SK-N-SH (cell line): ENCODE data around the gene ISLR. TPM values are rescaled to one million over a fixed set of nuclear protein-coding genes. Genes with fewer than 3 reads are reported as not detected.

ENCODE experiments used
- CTCF ChIA-PET: fragments of 300-600, 350-600 bp; formaldehyde crosslinking; extraction: SDS; loops from one replicate; lab custom pipeline; 2021; lab: Yijun Ruan, JAX
- POLR2A ChIA-PET: fragments of 350-600 bp; sonication (Branson Sonifier 250); formaldehyde crosslinking; extraction: SDS; loops from one replicate; lab custom pipeline; 2020; ENCODE audit warnings: antibody characterized with exemption, inconsistent platforms; lab: Yijun Ruan, JAX
- DNase-seq: peaks from one replicate; pipeline ENCODE4 v3.0.0; 2012
- H2AFZ ChIP-seq: fragments of 200-600 bp; sonication (generic); 2 replicates; pipeline ENCODE4 v1.8.1; 2016; ENCODE audit warnings: antibody characterized with exemption, mild to moderate bottlenecking, low read depth
- H3F3A ChIP-seq: fragments of 200-600 bp; sonication (generic); replicated peaks from 2 replicates; pipeline ENCODE3; 2016; ENCODE audit warnings: antibody characterized with exemption, mild to moderate bottlenecking; ENCODE audit not compliant: insufficient read depth
- H3K27ac ChIP-seq, 2 experiments: fragments of 200-500 bp in 1 of 2; fragments of 200-600 bp in 1 of 2; sonication (Bioruptor generic) in 1 of 2; sonication (generic), shearing (Covaris generic) in 1 of 2; 2 replicates each; pipeline versions ENCODE4 v1.5.1 to v1.6.1; 2014 to 2016; ENCODE audit warnings: low read depth in 2 of 2, inconsistent platforms in 1 of 2, low read length in 1 of 2, mild to moderate bottlenecking in 1 of 2, mixed read lengths in 1 of 2
- H3K27me3 ChIP-seq: fragments of 200-600 bp; sonication (generic), shearing (Covaris generic); 2 replicates; pipeline ENCODE4 v1.6.1; 2016; ENCODE audit warnings: mixed run types; ENCODE audit not compliant: insufficient read depth
- H3K36me3 ChIP-seq, 2 experiments: fragments of 200-500 bp in 1 of 2; fragments of 200-600 bp in 1 of 2; sonication (Bioruptor generic) in 1 of 2; sonication (generic) in 1 of 2; replicated peaks in 1 of 2; 2 replicates each; pipeline versions ENCODE3 to v1.5.1; 2014 to 2016; ENCODE audit warnings: low read length in 1 of 2, mild to moderate bottlenecking in 1 of 2; ENCODE audit not compliant: insufficient read depth in 2 of 2, control insufficient read depth in 1 of 2
- H3K4me1 ChIP-seq, 2 experiments: fragments of 200-500 bp in 1 of 2; fragments of 200-600 bp in 1 of 2; sonication (Bioruptor generic) in 1 of 2; sonication (generic), shearing (Covaris generic) in 1 of 2; 2 replicates each; pipeline versions ENCODE4 v1.5.1 to v1.6.1; 2014 to 2016; ENCODE audit warnings: low read depth in 1 of 2, low read length in 1 of 2, mixed run types in 1 of 2; ENCODE audit not compliant: insufficient read depth in 2 of 2, control insufficient read depth in 1 of 2
- H3K4me2 ChIP-seq: fragments of 200-600 bp; sonication (generic), shearing (Covaris generic); 2 replicates; pipeline ENCODE4 v1.6.1; 2017; ENCODE audit warnings: mixed run types
- H3K4me3 ChIP-seq, 2 experiments: fragments of 200-500 bp in 1 of 2; fragments of 200-600 bp in 1 of 2; sonication (Bioruptor generic) in 1 of 2; sonication (generic), shearing (Covaris generic) in 1 of 2; 2 replicates each; pipeline versions ENCODE4 v1.5.1 to v1.8.1; 2014 to 2016; ENCODE audit warnings: low read depth in 2 of 2, inconsistent platforms in 1 of 2, low read length in 1 of 2, mild to moderate bottlenecking in 1 of 2, mixed read lengths in 1 of 2, moderate library complexity in 1 of 2
- H3K79me2 ChIP-seq: fragments of 200-600 bp; sonication (generic); 2 replicates; pipeline ENCODE4 v1.8.1; 2017; ENCODE audit warnings: mild to moderate bottlenecking; ENCODE audit not compliant: insufficient read depth
- H3K9ac ChIP-seq: fragments of 200-600 bp; sonication (generic); 2 replicates; pipeline ENCODE4 v1.6.1; 2017; ENCODE audit warnings: mixed run types
- H3K9me2 ChIP-seq: fragments of 200-600 bp; sonication (generic); 2 replicates; pipeline ENCODE4 v1.6.1; 2017; ENCODE audit warnings: mixed run types
- H3K9me3 ChIP-seq: fragments of 200-600 bp; sonication (generic); 2 replicates; pipeline ENCODE4 v1.6.1; 2017; ENCODE audit warnings: mixed run types, mild to moderate bottlenecking, moderate library complexity
- H4K20me1 ChIP-seq: fragments of 200-600 bp; sonication (generic); 2 replicates; pipeline ENCODE4 v1.6.1; 2017; ENCODE audit warnings: mild to moderate bottlenecking, mixed run types; ENCODE audit not compliant: insufficient read depth
- CHD2 ChIP-seq: fragments of 150-350 bp; IDR thresholded peaks from 2 replicates; pipeline ENCODE4 v1.6.1; 2018; ENCODE audit warnings: low read length; ENCODE audit not compliant: partially characterized antibody
- ELF1 ChIP-seq: IDR thresholded peaks from 2 replicates; pipeline ENCODE4 v1.4.0; 2012
- EP300 ChIP-seq, 2 experiments: IDR thresholded peaks; 2 replicates each; pipeline versions ENCODE4 v1.4.0 to v1.6.1; 2012; ENCODE audit warnings: borderline replicate concordance in 1 of 2, low read depth in 1 of 2, low read length in 1 of 2
- EZH2phosphoT487 ChIP-seq: fragments of 200-600 bp; sonication (generic); IDR thresholded peaks from 2 replicates; pipeline ENCODE4 v1.6.1; 2017; ENCODE audit warnings: low read depth, mixed run types, mild to moderate bottlenecking, antibody characterized with exemption, moderate library complexity, borderline replicate concordance
- FOSL2 ChIP-seq: IDR thresholded peaks from 2 replicates; pipeline ENCODE4 v1.4.0; 2012; ENCODE audit warnings: low read depth, mild to moderate bottlenecking, moderate library complexity, borderline replicate concordance
- GABPA ChIP-seq: IDR thresholded peaks from 2 replicates; pipeline ENCODE4 v1.4.0; 2012; ENCODE audit warnings: low read depth, mild to moderate bottlenecking
- MEF2A ChIP-seq: IDR thresholded peaks from 2 replicates; pipeline ENCODE4 v1.4.0; 2012; ENCODE audit warnings: low read depth, borderline replicate concordance
- MXI1 ChIP-seq: IDR thresholded peaks from 2 replicates; pipeline ENCODE4 v1.6.1; 2012; ENCODE audit warnings: mild to moderate bottlenecking, low read depth, low read length, improper control_type of control experiment
- NFIC ChIP-seq: IDR thresholded peaks from 2 replicates; pipeline ENCODE4 v1.4.0; 2012; ENCODE audit warnings: borderline replicate concordance
- NRF1 ChIP-seq: IDR thresholded peaks from 2 replicates; pipeline ENCODE4 v1.6.1; 2012; ENCODE audit warnings: low read depth, mild to moderate bottlenecking, low read length
- POLR2AphosphoS5 ChIP-seq: IDR thresholded peaks from 2 replicates; pipeline ENCODE4 v1.6.1; 2012; ENCODE audit warnings: low read depth, low read length
- RAD21 ChIP-seq: IDR thresholded peaks from 2 replicates; pipeline ENCODE4 v1.6.1; 2012; ENCODE audit warnings: mild to moderate bottlenecking, low read length
- RCOR1 ChIP-seq: fragments of 150-350 bp; IDR thresholded peaks from 2 replicates; pipeline ENCODE4 v1.6.1; 2017; ENCODE audit warnings: antibody characterized with exemption, low read length
- RFX5 ChIP-seq: IDR thresholded peaks from 2 replicates; pipeline ENCODE4 v1.6.1; 2012; ENCODE audit warnings: mild to moderate bottlenecking, improper control_type of control experiment, low read length
- RXRA ChIP-seq: IDR thresholded peaks from 2 replicates; pipeline ENCODE4 v1.4.0; 2012; ENCODE audit warnings: low read depth, mild to moderate bottlenecking, borderline replicate concordance
- SIN3A ChIP-seq: IDR thresholded peaks from 2 replicates; pipeline ENCODE4 v1.6.1; 2012; ENCODE audit warnings: low read depth, mild to moderate bottlenecking, low read length, moderate library complexity, borderline replicate concordance
- SMC3 ChIP-seq: IDR thresholded peaks from 2 replicates; pipeline ENCODE4 v1.6.1; 2012; ENCODE audit warnings: low read depth, low read length, improper control_type of control experiment
- TEAD4 ChIP-seq: IDR thresholded peaks from 2 replicates; pipeline ENCODE4 v1.4.0; 2012; ENCODE audit warnings: mild to moderate bottlenecking, borderline replicate concordance; ENCODE audit not compliant: insufficient read depth
- YY1 ChIP-seq: IDR thresholded peaks from 2 replicates; pipeline ENCODE4 v1.4.0; 2012; ENCODE audit warnings: low read depth, mild to moderate bottlenecking
- WGBS: methylation state at CpG from one replicate; pipeline ENCODE4 v1.1.6; 2017; ENCODE audit warnings: low lambda C conversion rate; 5-methylcytosine and 5-hydroxymethylcytosine counted together
- polyA plus RNA-seq, 3 experiments: library from polyadenylated mRNA; depleted of rRNA; stranded (reverse); fragments of >200 nt; gene quantifications; 2 replicates each; pipeline ENCODE4 v1.2.3, GENCODE V29; 2012
- TF ChIP-seq, protein P1 (sequence below): fragments of 200-600 bp; sonication (generic); IDR thresholded peaks from 2 replicates; pipeline ENCODE4 v1.6.1; 2017; ENCODE audit warnings: antibody characterized with exemption, mild to moderate bottlenecking, moderate library complexity
- TF ChIP-seq, protein P2 (sequence below): IDR thresholded peaks from 2 replicates; pipeline ENCODE4 v1.4.0; 2012; ENCODE audit warnings: low read depth
- TF ChIP-seq, protein P3 (sequence below): IDR thresholded peaks from 2 replicates; pipeline ENCODE4 v1.6.1; 2012; ENCODE audit warnings: mild to moderate bottlenecking, low read depth, low read length, moderate library complexity
- TF ChIP-seq, protein P4 (sequence below): fragments of 150-350 bp; IDR thresholded peaks from 2 replicates; pipeline ENCODE4 v1.6.1; 2017; ENCODE audit warnings: antibody characterized with exemption, low read length, low read depth, borderline replicate concordance
- TF ChIP-seq, protein P5 (sequence below): IDR thresholded peaks from 2 replicates; pipeline ENCODE4; 2012
- TF ChIP-seq, protein P6 (sequence below): fragments of 150-350 bp; IDR thresholded peaks from 2 replicates; pipeline ENCODE4 v1.6.1; 2016; ENCODE audit warnings: mild to moderate bottlenecking, low read depth, low read length

ISLR gene
- polyA plus RNA-seq, 1 of the 3 experiments (the other 2 are of a cell fraction): 7.3 TPM

DNA sequence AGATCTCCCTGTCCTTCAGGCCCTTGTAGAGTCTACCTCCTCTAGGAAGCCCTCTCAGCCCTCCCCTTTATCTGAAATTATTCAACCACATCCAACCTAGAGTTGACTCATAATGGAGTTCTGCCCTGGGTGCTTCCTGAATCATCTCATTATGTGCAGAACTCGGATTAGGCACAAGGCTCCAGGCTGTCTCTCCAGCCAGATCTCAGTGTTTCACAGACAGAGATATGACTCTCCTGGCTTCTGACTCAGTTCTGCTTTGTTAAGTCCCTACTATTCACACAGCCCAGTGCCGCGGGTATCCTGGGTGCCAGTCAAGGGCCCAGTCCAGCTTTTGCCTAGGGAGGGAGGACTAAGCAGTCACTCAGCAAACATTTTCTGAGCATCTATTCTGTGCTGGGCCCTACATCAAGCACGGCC lies 19.8 kb downstream of the ISLR start:
- Histone ChIP-seq H3K9ac (peak overlapping the region; percentile 57; the same call in 1 of the 2 replicates), H3K9me2 (no peaks in the 10 kb centered on the region), H2AFZ (no peak overlapping the region), H3K79me2 (no peaks in the 10 kb centered on the region), H3K36me3 (peaks cover 0 to 34% of the 10 kb centered on the region in 2 experiments), H3K27ac (peak overlapping the region; percentile 78 to 89), H3K4me1 (peaks cover 39 to 58% of the 10 kb centered on the region in 2 experiments), H3F3A (peaks cover 36% of the 10 kb centered on the region), H3K9me3 (no peaks in the 10 kb centered on the region), H3K27me3 (no peaks in the 10 kb centered on the region), H3K4me2 (peak overlapping the region; percentile 34; the same call in 1 of the 2 replicates), H4K20me1 (no peaks in the 10 kb centered on the region), H3K4me3 (no peak overlapping the region)
- ChIA-PET CTCF (interaction anchor here (1.1 to 2.6 kb wide), 3 partner anchors 10 to 114 kb away, joined by 4 to 10 read pairs (median 7); partner anchors contain the start of gene STRA6), POLR2A (interaction anchor here (0.8 to 1.3 kb wide), 4 partner anchors 9 to 111 kb away, joined by 3 to 5 read pairs (median 3); partner anchors contain the start of gene STRA6)
- WGBS: 13% methylated on average over 4 of the region's 4 CpGs
- no peak for DNase-seq
- TF ChIP-seq RAD21 (0 out of 2 replicates have a peak, but pooled peaks have one; percentile 11), MEF2A (no peak), ELF1 (no peak; the same call in 1 of the 2 replicates), FOSL2 (peak; percentile 92), SMC3 (0 out of 2 replicates have a peak, but pooled peaks have one; percentile 19), EP300 (IDR thresholded peaks at IDR 0.05; ENCODE audit: borderline replicate concordance in 1 of 2, low read depth in 1 of 2, low read length in 1 of 2) (peak; percentile 25 to 85; a peak in 2 of 4 replicates), RXRA (peak; percentile 41; the same call in 1 of the 2 replicates), YY1 (peak; percentile 29; the same call in 1 of the 2 replicates), CHD2 (no peak), TEAD4 (peak; percentile 37; the same call in 1 of the 2 replicates), MXI1 (no peak), NFIC (peak; percentile 70), EZH2phosphoT487 (no peak), RCOR1 (no peak), GABPA (no peak), POLR2AphosphoS5 (peak; percentile 29), RFX5 (no peak), NRF1 (no peak), SIN3A (peak; percentile 16; the same call in 1 of the 2 replicates)
- TF ChIP-seq, protein P1, sequence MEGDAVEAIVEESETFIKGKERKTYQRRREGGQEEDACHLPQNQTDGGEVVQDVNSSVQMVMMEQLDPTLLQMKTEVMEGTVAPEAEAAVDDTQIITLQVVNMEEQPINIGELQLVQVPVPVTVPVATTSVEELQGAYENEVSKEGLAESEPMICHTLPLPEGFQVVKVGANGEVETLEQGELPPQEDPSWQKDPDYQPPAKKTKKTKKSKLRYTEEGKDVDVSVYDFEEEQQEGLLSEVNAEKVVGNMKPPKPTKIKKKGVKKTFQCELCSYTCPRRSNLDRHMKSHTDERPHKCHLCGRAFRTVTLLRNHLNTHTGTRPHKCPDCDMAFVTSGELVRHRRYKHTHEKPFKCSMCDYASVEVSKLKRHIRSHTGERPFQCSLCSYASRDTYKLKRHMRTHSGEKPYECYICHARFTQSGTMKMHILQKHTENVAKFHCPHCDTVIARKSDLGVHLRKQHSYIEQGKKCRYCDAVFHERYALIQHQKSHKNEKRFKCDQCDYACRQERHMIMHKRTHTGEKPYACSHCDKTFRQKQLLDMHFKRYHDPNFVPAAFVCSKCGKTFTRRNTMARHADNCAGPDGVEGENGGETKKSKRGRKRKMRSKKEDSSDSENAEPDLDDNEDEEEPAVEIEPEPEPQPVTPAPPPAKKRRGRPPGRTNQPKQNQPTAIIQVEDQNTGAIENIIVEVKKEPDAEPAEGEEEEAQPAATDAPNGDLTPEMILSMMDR: no peak
- TF ChIP-seq, protein P2, sequence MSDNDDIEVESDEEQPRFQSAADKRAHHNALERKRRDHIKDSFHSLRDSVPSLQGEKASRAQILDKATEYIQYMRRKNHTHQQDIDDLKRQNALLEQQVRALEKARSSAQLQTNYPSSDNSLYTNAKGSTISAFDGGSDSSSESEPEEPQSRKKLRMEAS: peak; percentile 69; the same call in 1 of the 2 replicates
- TF ChIP-seq, protein P3, sequence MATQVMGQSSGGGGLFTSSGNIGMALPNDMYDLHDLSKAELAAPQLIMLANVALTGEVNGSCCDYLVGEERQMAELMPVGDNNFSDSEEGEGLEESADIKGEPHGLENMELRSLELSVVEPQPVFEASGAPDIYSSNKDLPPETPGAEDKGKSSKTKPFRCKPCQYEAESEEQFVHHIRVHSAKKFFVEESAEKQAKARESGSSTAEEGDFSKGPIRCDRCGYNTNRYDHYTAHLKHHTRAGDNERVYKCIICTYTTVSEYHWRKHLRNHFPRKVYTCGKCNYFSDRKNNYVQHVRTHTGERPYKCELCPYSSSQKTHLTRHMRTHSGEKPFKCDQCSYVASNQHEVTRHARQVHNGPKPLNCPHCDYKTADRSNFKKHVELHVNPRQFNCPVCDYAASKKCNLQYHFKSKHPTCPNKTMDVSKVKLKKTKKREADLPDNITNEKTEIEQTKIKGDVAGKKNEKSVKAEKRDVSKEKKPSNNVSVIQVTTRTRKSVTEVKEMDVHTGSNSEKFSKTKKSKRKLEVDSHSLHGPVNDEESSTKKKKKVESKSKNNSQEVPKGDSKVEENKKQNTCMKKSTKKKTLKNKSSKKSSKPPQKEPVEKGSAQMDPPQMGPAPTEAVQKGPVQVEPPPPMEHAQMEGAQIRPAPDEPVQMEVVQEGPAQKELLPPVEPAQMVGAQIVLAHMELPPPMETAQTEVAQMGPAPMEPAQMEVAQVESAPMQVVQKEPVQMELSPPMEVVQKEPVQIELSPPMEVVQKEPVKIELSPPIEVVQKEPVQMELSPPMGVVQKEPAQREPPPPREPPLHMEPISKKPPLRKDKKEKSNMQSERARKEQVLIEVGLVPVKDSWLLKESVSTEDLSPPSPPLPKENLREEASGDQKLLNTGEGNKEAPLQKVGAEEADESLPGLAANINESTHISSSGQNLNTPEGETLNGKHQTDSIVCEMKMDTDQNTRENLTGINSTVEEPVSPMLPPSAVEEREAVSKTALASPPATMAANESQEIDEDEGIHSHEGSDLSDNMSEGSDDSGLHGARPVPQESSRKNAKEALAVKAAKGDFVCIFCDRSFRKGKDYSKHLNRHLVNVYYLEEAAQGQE: 0 out of 2 replicates have a peak, but pooled peaks have one; percentile 8
- TF ChIP-seq, protein P4, sequence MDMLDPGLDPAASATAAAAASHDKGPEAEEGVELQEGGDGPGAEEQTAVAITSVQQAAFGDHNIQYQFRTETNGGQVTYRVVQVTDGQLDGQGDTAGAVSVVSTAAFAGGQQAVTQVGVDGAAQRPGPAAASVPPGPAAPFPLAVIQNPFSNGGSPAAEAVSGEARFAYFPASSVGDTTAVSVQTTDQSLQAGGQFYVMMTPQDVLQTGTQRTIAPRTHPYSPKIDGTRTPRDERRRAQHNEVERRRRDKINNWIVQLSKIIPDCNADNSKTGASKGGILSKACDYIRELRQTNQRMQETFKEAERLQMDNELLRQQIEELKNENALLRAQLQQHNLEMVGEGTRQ: no peak
- TF ChIP-seq, protein P5, sequence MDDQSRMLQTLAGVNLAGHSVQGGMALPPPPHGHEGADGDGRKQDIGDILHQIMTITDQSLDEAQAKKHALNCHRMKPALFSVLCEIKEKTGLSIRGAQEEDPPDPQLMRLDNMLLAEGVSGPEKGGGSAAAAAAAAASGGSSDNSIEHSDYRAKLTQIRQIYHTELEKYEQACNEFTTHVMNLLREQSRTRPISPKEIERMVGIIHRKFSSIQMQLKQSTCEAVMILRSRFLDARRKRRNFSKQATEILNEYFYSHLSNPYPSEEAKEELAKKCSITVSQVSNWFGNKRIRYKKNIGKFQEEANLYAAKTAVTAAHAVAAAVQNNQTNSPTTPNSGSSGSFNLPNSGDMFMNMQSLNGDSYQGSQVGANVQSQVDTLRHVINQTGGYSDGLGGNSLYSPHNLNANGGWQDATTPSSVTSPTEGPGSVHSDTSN: peak; percentile 57
- TF ChIP-seq, protein P6, sequence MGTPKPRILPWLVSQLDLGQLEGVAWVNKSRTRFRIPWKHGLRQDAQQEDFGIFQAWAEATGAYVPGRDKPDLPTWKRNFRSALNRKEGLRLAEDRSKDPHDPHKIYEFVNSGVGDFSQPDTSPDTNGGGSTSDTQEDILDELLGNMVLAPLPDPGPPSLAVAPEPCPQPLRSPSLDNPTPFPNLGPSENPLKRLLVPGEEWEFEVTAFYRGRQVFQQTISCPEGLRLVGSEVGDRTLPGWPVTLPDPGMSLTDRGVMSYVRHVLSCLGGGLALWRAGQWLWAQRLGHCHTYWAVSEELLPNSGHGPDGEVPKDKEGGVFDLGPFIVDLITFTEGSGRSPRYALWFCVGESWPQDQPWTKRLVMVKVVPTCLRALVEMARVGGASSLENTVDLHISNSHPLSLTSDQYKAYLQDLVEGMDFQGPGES: no peak
